ENCODE results near the gene TASP1. TPM values are rescaled to one million over a fixed set of nuclear protein-coding genes. Genes with fewer than 3 reads are reported as not detected.
"Not testable (repeated sequence)": the region's sequence is repeated elsewhere in the genome, so short reads cannot be mapped to it uniquely, and the experiment has no call there.

TASP1 gene
- total RNA-seq, 4 donors from 2014 or later = 14.3 to 17.1 (median 15.6) TPM

GRCh38 chr20:13626724-13627123, 12.0 kb downstream of the TASP1 start:
- WGBS, 2 donors = 65 to 86% methylated on average over 1 of the region's 1 CpG
- DNase-seq (ENCODE audit: low spot score in 2 of 2) = no peak
- H3K9me3 ChIP-seq = no peaks in the 10 kb centered on the region
- H3K36me3 ChIP-seq = peaks cover 0 to 33% (median 0%) of the 10 kb centered on the region in 3 donors
- H3K4me1 ChIP-seq = no peaks in the 10 kb centered on the region
- no peak overlapping the region for H3K27ac ChIP-seq
- TF ChIP-seq POLR2A (IDR thresholded peaks at IDR 0.05) (no peak), EP300 (IDR thresholded peaks at IDR 0.05) (no peak)
- no peaks in the 10 kb centered on the region for H3K27me3 ChIP-seq
- no peak overlapping the region for H3K4me3 ChIP-seq

DNA sequence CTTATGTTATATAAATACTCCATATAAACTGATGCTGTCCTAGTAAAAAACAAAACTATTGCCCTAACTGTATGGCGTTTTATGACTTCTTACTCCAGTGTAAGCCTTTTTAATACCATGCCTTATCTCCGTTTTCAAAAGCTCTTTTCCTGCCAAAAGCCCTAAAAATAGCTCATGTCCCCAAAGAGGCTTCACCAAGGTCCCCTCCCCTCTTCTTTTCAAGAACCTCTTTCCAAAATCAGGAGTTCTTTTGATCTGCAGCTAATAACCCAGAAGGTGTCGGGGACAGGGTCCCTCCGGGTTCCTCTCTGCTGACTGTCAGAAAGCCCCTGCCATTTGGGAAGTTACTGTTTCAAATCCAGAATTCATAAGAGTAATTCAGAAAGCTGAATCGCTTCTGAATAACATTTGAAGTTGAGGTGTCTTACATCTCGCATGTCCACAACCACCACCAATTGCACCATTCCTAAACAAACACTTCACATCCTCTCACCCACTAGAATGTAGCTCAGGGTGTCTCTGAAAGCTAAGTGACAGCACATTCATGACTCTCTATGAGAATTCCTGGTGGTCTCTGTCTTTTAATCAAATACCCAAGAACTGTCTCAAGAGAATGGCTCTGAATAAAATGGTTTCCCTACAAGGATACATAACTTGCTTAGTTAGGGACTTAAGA, 13.3 kb downstream of the TASP1 start:
- no peak overlapping the region for H3K27ac ChIP-seq
- no peaks in the 10 kb centered on the region for H3K27me3 ChIP-seq
- no peak overlapping the region for H3K4me3 ChIP-seq
- TF ChIP-seq EP300 (IDR thresholded peaks at IDR 0.05) = no peak
- TF ChIP-seq, protein P1, sequence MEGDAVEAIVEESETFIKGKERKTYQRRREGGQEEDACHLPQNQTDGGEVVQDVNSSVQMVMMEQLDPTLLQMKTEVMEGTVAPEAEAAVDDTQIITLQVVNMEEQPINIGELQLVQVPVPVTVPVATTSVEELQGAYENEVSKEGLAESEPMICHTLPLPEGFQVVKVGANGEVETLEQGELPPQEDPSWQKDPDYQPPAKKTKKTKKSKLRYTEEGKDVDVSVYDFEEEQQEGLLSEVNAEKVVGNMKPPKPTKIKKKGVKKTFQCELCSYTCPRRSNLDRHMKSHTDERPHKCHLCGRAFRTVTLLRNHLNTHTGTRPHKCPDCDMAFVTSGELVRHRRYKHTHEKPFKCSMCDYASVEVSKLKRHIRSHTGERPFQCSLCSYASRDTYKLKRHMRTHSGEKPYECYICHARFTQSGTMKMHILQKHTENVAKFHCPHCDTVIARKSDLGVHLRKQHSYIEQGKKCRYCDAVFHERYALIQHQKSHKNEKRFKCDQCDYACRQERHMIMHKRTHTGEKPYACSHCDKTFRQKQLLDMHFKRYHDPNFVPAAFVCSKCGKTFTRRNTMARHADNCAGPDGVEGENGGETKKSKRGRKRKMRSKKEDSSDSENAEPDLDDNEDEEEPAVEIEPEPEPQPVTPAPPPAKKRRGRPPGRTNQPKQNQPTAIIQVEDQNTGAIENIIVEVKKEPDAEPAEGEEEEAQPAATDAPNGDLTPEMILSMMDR (IDR thresholded peaks at IDR 0.05) = no peak
- TF ChIP-seq POLR2A (IDR thresholded peaks at IDR 0.05) = no peak
- no peaks in the 10 kb centered on the region for H3K9me3 ChIP-seq
- H3K36me3 ChIP-seq = peaks cover 0 to 33% (median 0%) of the 10 kb centered on the region in 3 donors
- 74 to 77% methylated on average over 6 of the region's 6 CpGs for WGBS, 2 donors
- DNase-seq (ENCODE audit: low spot score in 2 of 2) = no peak
- H3K4me1 ChIP-seq = no peaks in the 10 kb centered on the region

GRCh38 chr20:13619415-13619814, 19.3 kb downstream of the TASP1 start:
- not testable (repeated sequence) for H3K9me3 ChIP-seq; H3K4me3 ChIP-seq; H3K4me1 ChIP-seq; H3K27me3 ChIP-seq; DNase-seq (ENCODE audit: low spot score in 2 of 2); H3K27ac ChIP-seq
- peaks cover 0 to 17% (median 0%) of the 10 kb centered on the region in 3 donors for H3K36me3 ChIP-seq
- WGBS, 2 donors = 85 to 90% methylated on average over 1 of the region's 1 CpG

DNA sequence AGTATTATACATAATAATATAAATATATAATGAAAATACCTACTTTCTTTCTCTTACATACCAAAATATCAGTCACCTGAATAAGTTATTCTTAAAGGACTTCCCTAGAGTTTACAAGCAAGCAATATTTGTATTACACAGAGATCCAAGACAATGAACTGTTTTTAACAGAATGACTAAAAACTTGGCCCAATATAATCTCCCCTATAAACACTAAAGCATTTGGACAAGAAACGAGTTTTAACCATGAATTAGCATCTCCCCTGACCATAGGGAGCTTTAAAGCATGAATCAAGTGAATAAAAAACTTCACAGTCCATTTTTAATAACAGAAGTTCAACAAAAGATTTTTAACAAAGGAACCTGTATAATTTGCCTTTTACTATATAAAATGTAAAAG, 20.3 kb downstream of the TASP1 start:
- not testable (repeated sequence) for H3K27ac ChIP-seq; DNase-seq (ENCODE audit: low spot score in 2 of 2); H3K9me3 ChIP-seq; H3K27me3 ChIP-seq; H3K4me3 ChIP-seq
- WGBS, 2 donors = 39 to 51% methylated on average over 1 of the region's 1 CpG
- peaks cover 0 to 15% (median 0%) of the 10 kb centered on the region in 4 donors for H3K4me1 ChIP-seq
- peaks cover 0 to 17% (median 0%) of the 10 kb centered on the region in 3 donors for H3K36me3 ChIP-seq

DNA sequence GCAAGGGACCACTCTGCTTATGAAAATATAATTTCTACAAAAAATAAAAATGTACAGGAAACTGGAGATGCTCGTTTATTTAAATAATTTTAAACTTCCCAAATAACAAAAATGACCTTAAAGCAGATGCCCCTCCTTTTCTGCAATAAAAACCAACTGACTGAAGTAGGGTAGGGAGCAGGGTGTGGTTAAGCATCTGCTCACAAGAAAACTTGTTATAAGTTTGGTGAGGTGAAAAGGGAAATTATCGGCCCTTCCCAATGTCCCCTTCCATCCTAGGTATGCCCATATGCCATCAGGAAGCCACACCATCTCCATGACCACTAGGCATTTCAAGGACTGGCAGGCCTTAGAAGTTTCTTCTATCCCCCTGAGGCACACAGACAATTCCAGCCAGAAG, 21.1 kb downstream of the TASP1 start:
- H3K27me3 ChIP-seq; H3K27ac ChIP-seq; DNase-seq (ENCODE audit: low spot score in 2 of 2); H3K9me3 ChIP-seq; H3K4me3 ChIP-seq: not testable (repeated sequence)
- WGBS, 2 donors = 79 to 80% methylated on average over 2 of the region's 2 CpGs
- Histone ChIP-seq H3K36me3 (peaks cover 0 to 15% (median 0%) of the 10 kb centered on the region in 3 donors), H3K4me1 (peaks cover 0 to 15% (median 0%) of the 10 kb centered on the region in 4 donors)

GRCh38 chr20:13616713-13617112, 22.0 kb downstream of the TASP1 start:
- WGBS, 2 donors = 73 to 84% methylated on average over 2 of the region's 2 CpGs
- H3K36me3 ChIP-seq; H3K27me3 ChIP-seq; H3K4me3 ChIP-seq; DNase-seq (ENCODE audit: low spot score in 2 of 2); H3K27ac ChIP-seq; H3K9me3 ChIP-seq: not testable (repeated sequence)
- peaks cover 0 to 15% (median 0%) of the 10 kb centered on the region in 4 donors for H3K4me1 ChIP-seq

DNA sequence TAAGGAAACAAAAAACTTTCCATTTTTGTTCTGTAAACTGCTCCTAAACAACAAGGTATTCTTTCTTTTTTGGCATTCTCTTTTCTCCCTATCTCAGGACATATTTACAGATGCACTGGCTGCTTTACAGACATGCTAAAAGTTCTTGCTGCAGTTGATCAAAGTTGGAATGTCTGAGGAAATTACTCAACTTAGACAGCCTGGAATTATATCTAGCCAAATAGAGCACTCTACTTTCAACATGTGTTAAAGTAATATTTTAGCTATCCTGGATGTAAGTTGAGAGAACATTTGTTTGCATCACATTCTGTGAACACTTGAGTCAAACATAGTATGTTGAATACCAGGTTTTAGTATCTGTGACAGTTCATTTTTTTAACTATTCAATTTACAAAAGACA, 24.8 kb downstream of the TASP1 start:
- DNase-seq (ENCODE audit: low spot score in 2 of 2) = no peak
- Histone ChIP-seq H3K27me3 (no peaks in the 10 kb centered on the region), H3K27ac (no peak overlapping the region), H3K9me3 (no peaks in the 10 kb centered on the region), H3K4me1 (peaks cover 0 to 26% (median 0%) of the 10 kb centered on the region in 4 donors), H3K36me3 (peaks cover 0 to 13% (median 0%) of the 10 kb centered on the region in 3 donors), H3K4me3 (no peak overlapping the region)
- TF ChIP-seq, protein P1 (IDR thresholded peaks at IDR 0.05) = no peak
- no peak for TF ChIP-seq POLR2A (IDR thresholded peaks at IDR 0.05)
- TF ChIP-seq EP300 (IDR thresholded peaks at IDR 0.05) = no peak

All from tibial nerve (tissue), 4 donors.